GM23338 (cell line): Measurements from ENCODE around the gene MEGF11.

Experiments
- CREB1 ChIP-seq: fragments of 250-450 bp; sonication (Bioruptor Pico); IDR thresholded peaks from 2 replicates; pipeline ENCODE4 v1.5.0; 2020; ENCODE audit warnings: low read depth, mild to moderate bottlenecking, moderate library complexity
- CTCF ChIP-seq, 2 experiments: fragments of 200-600 bp in 1 of 2; sonication (generic) in 1 of 2; conservative IDR thresholded peaks; 2 replicates each; pipeline versions ENCODE4 v1.5.1 to v1.6.1; 2016 to 2017; ENCODE audit warnings: antibody characterized with exemption in 2 of 2, low read depth in 2 of 2, mild to moderate bottlenecking in 2 of 2, moderate library complexity in 1 of 2
- ETS1 ChIP-seq: IDR thresholded peaks from 2 replicates; pipeline ENCODE4 v1.6.1; 2016; ENCODE audit warnings: antibody characterized with exemption
- EZH2 ChIP-seq: fragments of 200-600 bp; sonication (generic); IDR thresholded peaks from one replicate; pipeline ENCODE4 v1.8.0; 2017; ENCODE audit warnings: antibody characterized with exemption, mild to moderate bottlenecking, low read depth; ENCODE audit not compliant: unreplicated experiment
- EZH2phosphoT487 ChIP-seq: fragments of 200-600 bp; sonication (generic); IDR thresholded peaks from one replicate; pipeline ENCODE4 v1.8.1; 2018; ENCODE audit warnings: antibody characterized with exemption; ENCODE audit not compliant: unreplicated experiment
- JUNB ChIP-seq: IDR thresholded peaks from one replicate; pipeline ENCODE4 v1.6.1; 2016; ENCODE audit warnings: antibody characterized with exemption; ENCODE audit not compliant: unreplicated experiment
- NANOG ChIP-seq: IDR thresholded peaks from 2 replicates; pipeline ENCODE4 v1.6.1; 2016; ENCODE audit warnings: antibody characterized with exemption, borderline replicate concordance
- POLR2AphosphoS5 ChIP-seq: IDR thresholded peaks from 2 replicates; pipeline ENCODE4 v1.6.1; 2016; ENCODE audit warnings: antibody characterized with exemption, low read depth
- REST ChIP-seq: IDR thresholded peaks from one replicate; pipeline ENCODE4 v1.6.1; 2018; ENCODE audit warnings: antibody characterized with exemption; ENCODE audit not compliant: unreplicated experiment
- STAT1 ChIP-seq: IDR thresholded peaks from one replicate; pipeline ENCODE4 v1.6.1; 2016; ENCODE audit warnings: antibody characterized with exemption; ENCODE audit not compliant: unreplicated experiment
- ZNF331 ChIP-seq: fragments of 250-450 bp; sonication (Bioruptor Pico); IDR thresholded peaks from 2 replicates; pipeline ENCODE4 v1.5.0; 2020; ENCODE audit warnings: low read depth, mild to moderate bottlenecking, moderate library complexity
- ZNF462 ChIP-seq: fragments of 250-450 bp; sonication (Bioruptor Pico); IDR thresholded peaks from 2 replicates; pipeline ENCODE4 v1.5.0; 2020; ENCODE audit warnings: mild to moderate bottlenecking, moderate library complexity

- TF ChIP-seq CTCF (conservative IDR thresholded peaks at IDR 0.05; ENCODE audit: low read depth in 2 of 2) = peak; percentile 65 to 85
- TF ChIP-seq POLR2AphosphoS5 = no peak
- TF ChIP-seq ETS1 = no peak
- TF ChIP-seq REST = no peak
- TF ChIP-seq EZH2 = no peak
- no peak for TF ChIP-seq EZH2phosphoT487
- no peak for TF ChIP-seq CREB1 (CRISPR knock-in tag)
- TF ChIP-seq JUNB = no peak
- TF ChIP-seq ZNF462 (CRISPR knock-in tag) = no peak
- TF ChIP-seq STAT1 = no peak
- TF ChIP-seq ZNF331 (CRISPR knock-in tag) = no peak
- no peak for TF ChIP-seq NANOG
Measured at GRCh38 chr15:66007663-66008262, 245.8 kb downstream of the MEGF11 start.
